SK-N-SH (cell line): ENCODE data around the gene SIPA1. TPM values are rescaled to one million over a fixed set of nuclear protein-coding genes. Genes with fewer than 3 reads are reported as not detected.

ENCODE experiments used
- CTCF ChIA-PET: fragments of 300-600, 350-600 bp; formaldehyde crosslinking; extraction: SDS; loops from one replicate; lab custom pipeline; 2021; lab: Yijun Ruan, JAX
- POLR2A ChIA-PET: fragments of 350-600 bp; sonication (Branson Sonifier 250); formaldehyde crosslinking; extraction: SDS; loops from one replicate; lab custom pipeline; 2020; ENCODE audit warnings: antibody characterized with exemption, inconsistent platforms; lab: Yijun Ruan, JAX
- DNase-seq: peaks from one replicate; pipeline ENCODE4 v3.0.0; 2012
- H2AFZ ChIP-seq: fragments of 200-600 bp; sonication (generic); 2 replicates; pipeline ENCODE4 v1.8.1; 2016; ENCODE audit warnings: antibody characterized with exemption, mild to moderate bottlenecking, low read depth
- H3F3A ChIP-seq: fragments of 200-600 bp; sonication (generic); replicated peaks from 2 replicates; pipeline ENCODE3; 2016; ENCODE audit warnings: antibody characterized with exemption, mild to moderate bottlenecking; ENCODE audit not compliant: insufficient read depth
- H3K27ac ChIP-seq, 2 experiments: fragments of 200-500 bp in 1 of 2; fragments of 200-600 bp in 1 of 2; sonication (Bioruptor generic) in 1 of 2; sonication (generic), shearing (Covaris generic) in 1 of 2; 2 replicates each; pipeline versions ENCODE4 v1.5.1 to v1.6.1; 2014 to 2016; ENCODE audit warnings: low read depth in 2 of 2, inconsistent platforms in 1 of 2, low read length in 1 of 2, mild to moderate bottlenecking in 1 of 2, mixed read lengths in 1 of 2
- H3K27me3 ChIP-seq: fragments of 200-600 bp; sonication (generic), shearing (Covaris generic); 2 replicates; pipeline ENCODE4 v1.6.1; 2016; ENCODE audit warnings: mixed run types; ENCODE audit not compliant: insufficient read depth
- H3K36me3 ChIP-seq, 2 experiments: fragments of 200-500 bp in 1 of 2; fragments of 200-600 bp in 1 of 2; sonication (Bioruptor generic) in 1 of 2; sonication (generic) in 1 of 2; replicated peaks in 1 of 2; 2 replicates each; pipeline versions ENCODE3 to v1.5.1; 2014 to 2016; ENCODE audit warnings: low read length in 1 of 2, mild to moderate bottlenecking in 1 of 2; ENCODE audit not compliant: insufficient read depth in 2 of 2, control insufficient read depth in 1 of 2
- H3K4me1 ChIP-seq, 2 experiments: fragments of 200-500 bp in 1 of 2; fragments of 200-600 bp in 1 of 2; sonication (Bioruptor generic) in 1 of 2; sonication (generic), shearing (Covaris generic) in 1 of 2; 2 replicates each; pipeline versions ENCODE4 v1.5.1 to v1.6.1; 2014 to 2016; ENCODE audit warnings: low read depth in 1 of 2, low read length in 1 of 2, mixed run types in 1 of 2; ENCODE audit not compliant: insufficient read depth in 2 of 2, control insufficient read depth in 1 of 2
- H3K4me2 ChIP-seq: fragments of 200-600 bp; sonication (generic), shearing (Covaris generic); 2 replicates; pipeline ENCODE4 v1.6.1; 2017; ENCODE audit warnings: mixed run types
- H3K4me3 ChIP-seq, 2 experiments: fragments of 200-500 bp in 1 of 2; fragments of 200-600 bp in 1 of 2; sonication (Bioruptor generic) in 1 of 2; sonication (generic), shearing (Covaris generic) in 1 of 2; 2 replicates each; pipeline versions ENCODE4 v1.5.1 to v1.8.1; 2014 to 2016; ENCODE audit warnings: low read depth in 2 of 2, inconsistent platforms in 1 of 2, low read length in 1 of 2, mild to moderate bottlenecking in 1 of 2, mixed read lengths in 1 of 2, moderate library complexity in 1 of 2
- H3K79me2 ChIP-seq: fragments of 200-600 bp; sonication (generic); 2 replicates; pipeline ENCODE4 v1.8.1; 2017; ENCODE audit warnings: mild to moderate bottlenecking; ENCODE audit not compliant: insufficient read depth
- H3K9ac ChIP-seq: fragments of 200-600 bp; sonication (generic); 2 replicates; pipeline ENCODE4 v1.6.1; 2017; ENCODE audit warnings: mixed run types
- H3K9me2 ChIP-seq: fragments of 200-600 bp; sonication (generic); 2 replicates; pipeline ENCODE4 v1.6.1; 2017; ENCODE audit warnings: mixed run types
- H3K9me3 ChIP-seq: fragments of 200-600 bp; sonication (generic); 2 replicates; pipeline ENCODE4 v1.6.1; 2017; ENCODE audit warnings: mixed run types, mild to moderate bottlenecking, moderate library complexity
- H4K20me1 ChIP-seq: fragments of 200-600 bp; sonication (generic); 2 replicates; pipeline ENCODE4 v1.6.1; 2017; ENCODE audit warnings: mild to moderate bottlenecking, mixed run types; ENCODE audit not compliant: insufficient read depth
- EZH2phosphoT487 ChIP-seq: fragments of 200-600 bp; sonication (generic); IDR thresholded peaks from 2 replicates; pipeline ENCODE4 v1.6.1; 2017; ENCODE audit warnings: low read depth, mixed run types, mild to moderate bottlenecking, antibody characterized with exemption, moderate library complexity, borderline replicate concordance
- FOXJ3 ChIP-seq: sonication (generic); formaldehyde crosslinking; IDR thresholded peaks from 2 replicates; pipeline ENCODE4 v1.5.1; 2020; ENCODE audit warnings: mild to moderate bottlenecking, missing genetic modification reagents
- GABPA ChIP-seq: IDR thresholded peaks from 2 replicates; pipeline ENCODE4 v1.4.0; 2012; ENCODE audit warnings: low read depth, mild to moderate bottlenecking
- GATA2 ChIP-seq: sonication (generic); formaldehyde crosslinking; IDR thresholded peaks from 2 replicates; pipeline ENCODE4 v1.5.0; 2020; ENCODE audit warnings: mild to moderate bottlenecking, missing genetic modification reagents
- JUND ChIP-seq: IDR thresholded peaks from 2 replicates; pipeline ENCODE4 v1.4.0; 2012
- MXI1 ChIP-seq: IDR thresholded peaks from 2 replicates; pipeline ENCODE4 v1.6.1; 2012; ENCODE audit warnings: mild to moderate bottlenecking, low read depth, low read length, improper control_type of control experiment
- RFX5 ChIP-seq: IDR thresholded peaks from 2 replicates; pipeline ENCODE4 v1.6.1; 2012; ENCODE audit warnings: mild to moderate bottlenecking, improper control_type of control experiment, low read length
- RXRA ChIP-seq: IDR thresholded peaks from 2 replicates; pipeline ENCODE4 v1.4.0; 2012; ENCODE audit warnings: low read depth, mild to moderate bottlenecking, borderline replicate concordance
- SMC3 ChIP-seq: IDR thresholded peaks from 2 replicates; pipeline ENCODE4 v1.6.1; 2012; ENCODE audit warnings: low read depth, low read length, improper control_type of control experiment
- TAF1 ChIP-seq: IDR thresholded peaks from 2 replicates; pipeline ENCODE4 v1.6.1; 2012; ENCODE audit warnings: low read depth, mild to moderate bottlenecking, low read length, moderate library complexity, borderline replicate concordance
- WGBS: methylation state at CpG from one replicate; pipeline ENCODE4 v1.1.6; 2017; ENCODE audit warnings: low lambda C conversion rate; 5-methylcytosine and 5-hydroxymethylcytosine counted together
- polyA plus RNA-seq, 3 experiments: library from polyadenylated mRNA; depleted of rRNA; stranded (reverse); fragments of >200 nt; gene quantifications; 2 replicates each; pipeline ENCODE4 v1.2.3, GENCODE V29; 2012
- TF ChIP-seq, protein P1 (sequence below): IDR thresholded peaks from 2 replicates; pipeline ENCODE4 v1.4.0; 2012; ENCODE audit warnings: low read depth, borderline replicate concordance
- TF ChIP-seq, protein P2 (sequence below): fragments of 200-600 bp; sonication (generic); IDR thresholded peaks from 2 replicates; pipeline ENCODE4 v1.6.1; 2017; ENCODE audit warnings: antibody characterized with exemption, mild to moderate bottlenecking, moderate library complexity
- TF ChIP-seq, protein P3 (sequence below): IDR thresholded peaks from 2 replicates; pipeline ENCODE4 v1.4.0; 2012; ENCODE audit warnings: low read depth, borderline replicate concordance
- TF ChIP-seq, protein P4 (sequence below): IDR thresholded peaks from 2 replicates; pipeline ENCODE4 v1.6.1; 2012; ENCODE audit warnings: mild to moderate bottlenecking, low read depth, low read length, moderate library complexity

The SIPA1 gene
- polyA plus RNA-seq, 1 of the 3 experiments (the other 2 are of a cell fraction), result 18.7 TPM

DNA sequence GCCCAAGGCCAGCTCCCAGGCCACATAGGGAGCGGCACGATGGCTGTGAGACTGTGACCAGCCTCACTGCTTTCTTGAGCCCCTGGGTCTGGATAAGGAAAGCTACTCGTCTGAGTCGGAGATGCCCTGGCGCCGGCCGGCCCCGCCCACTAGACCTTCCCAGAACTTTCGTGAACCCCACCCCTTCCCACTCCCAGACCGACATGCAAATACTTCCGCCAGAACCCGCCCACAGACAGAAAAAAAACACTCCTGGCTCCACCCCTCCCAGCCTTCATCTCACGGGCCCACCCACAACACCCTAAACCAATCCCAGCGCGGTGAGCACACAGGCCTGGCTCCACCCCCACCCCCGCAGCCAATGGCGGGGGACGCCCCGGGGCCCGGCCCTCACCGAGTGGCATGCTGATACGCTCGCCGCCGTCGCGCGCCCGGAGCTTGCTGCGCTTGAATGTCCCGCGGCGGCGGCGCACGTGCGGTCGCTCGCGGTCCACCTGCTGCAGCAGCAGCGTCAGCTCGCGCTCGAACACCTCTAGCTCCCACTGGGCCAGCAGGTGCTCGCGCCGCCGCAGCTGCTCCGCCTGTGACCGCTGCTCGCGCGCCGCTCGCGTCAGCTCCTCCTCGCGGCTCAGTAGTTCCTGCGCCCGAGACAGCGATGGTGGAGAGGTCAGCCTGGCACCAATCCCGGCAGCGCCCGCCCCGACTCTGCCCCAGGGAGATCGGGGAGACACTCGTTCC lies 30.9 kb upstream of the SIPA1 start (continued):
- TF ChIP-seq, protein P1, sequence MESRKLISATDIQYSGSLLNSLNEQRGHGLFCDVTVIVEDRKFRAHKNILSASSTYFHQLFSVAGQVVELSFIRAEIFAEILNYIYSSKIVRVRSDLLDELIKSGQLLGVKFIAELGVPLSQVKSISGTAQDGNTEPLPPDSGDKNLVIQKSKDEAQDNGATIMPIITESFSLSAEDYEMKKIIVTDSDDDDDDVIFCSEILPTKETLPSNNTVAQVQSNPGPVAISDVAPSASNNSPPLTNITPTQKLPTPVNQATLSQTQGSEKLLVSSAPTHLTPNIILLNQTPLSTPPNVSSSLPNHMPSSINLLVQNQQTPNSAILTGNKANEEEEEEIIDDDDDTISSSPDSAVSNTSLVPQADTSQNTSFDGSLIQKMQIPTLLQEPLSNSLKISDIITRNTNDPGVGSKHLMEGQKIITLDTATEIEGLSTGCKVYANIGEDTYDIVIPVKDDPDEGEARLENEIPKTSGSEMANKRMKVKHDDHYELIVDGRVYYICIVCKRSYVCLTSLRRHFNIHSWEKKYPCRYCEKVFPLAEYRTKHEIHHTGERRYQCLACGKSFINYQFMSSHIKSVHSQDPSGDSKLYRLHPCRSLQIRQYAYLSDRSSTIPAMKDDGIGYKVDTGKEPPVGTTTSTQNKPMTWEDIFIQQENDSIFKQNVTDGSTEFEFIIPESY, result no peak
- TF ChIP-seq MXI1 (peak; percentile 100), EZH2phosphoT487 (no peak)

DNA sequence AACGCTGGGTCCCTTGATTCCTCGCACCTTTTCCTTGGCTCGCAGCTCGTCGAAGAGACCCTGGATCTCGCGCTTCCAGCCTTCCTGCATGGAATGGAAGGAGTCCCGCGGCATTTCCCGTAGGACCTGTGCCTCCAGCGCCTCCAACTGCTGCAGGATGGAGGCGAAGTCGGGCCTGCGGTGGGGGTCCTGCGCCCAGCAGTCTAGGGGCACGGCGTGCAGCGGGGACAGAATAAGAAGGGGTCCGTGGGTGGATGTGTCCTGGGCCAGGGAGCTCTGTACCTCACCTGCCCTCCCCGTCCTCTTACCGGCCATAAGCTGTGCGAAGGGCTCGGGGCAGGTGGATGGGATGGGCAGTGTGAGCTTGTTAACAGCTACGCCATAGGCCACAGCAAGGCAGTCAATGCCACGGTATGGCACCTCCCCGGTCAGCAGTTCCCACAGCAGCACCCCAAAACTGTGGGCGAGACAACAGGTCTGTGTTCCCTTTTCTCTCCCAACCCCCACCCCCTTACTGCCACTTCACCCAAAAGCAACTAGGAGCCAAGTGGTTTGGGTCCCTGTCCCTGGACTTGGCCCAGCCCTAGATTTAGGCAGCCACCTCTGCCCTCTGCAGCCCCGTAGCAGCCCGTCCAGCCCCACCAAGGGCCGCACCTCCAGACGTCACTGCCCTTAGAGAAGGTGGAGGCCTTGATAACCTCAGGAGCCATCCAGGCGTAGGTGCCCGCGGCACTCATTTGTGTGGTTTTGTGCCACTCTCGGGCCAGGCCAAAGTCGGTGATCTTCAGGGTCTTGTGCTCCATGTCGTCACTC lies 30.1 kb upstream of the SIPA1 start:
- no peak overlapping the region for H2AFZ ChIP-seq
- no peak overlapping the region for H3K9ac ChIP-seq
- peaks cover 22 to 28% of the 10 kb centered on the region in 2 experiments; a peak in 3 of 4 replicates for H3K4me1 ChIP-seq
- peaks cover 2% of the 10 kb centered on the region for H3F3A ChIP-seq
- WGBS, result 73% methylated on average over 25 of the region's 37 CpGs
- no peaks in the 10 kb centered on the region for H3K9me3 ChIP-seq
- no peak for DNase-seq
- H4K20me1 ChIP-seq, result peaks cover 30% of the 10 kb centered on the region
- H3K4me2 ChIP-seq, result peak overlapping the region; percentile 45
- H3K27me3 ChIP-seq, result no peaks in the 10 kb centered on the region
- ChIA-PET CTCF (interaction anchor here (0.9 to 5.5 kb wide), 7 partner anchors 14 to 67 kb away, joined by 3 to 48 read pairs (median 9); partner anchors contain the start of genes EHBP1L1 and ZNRD2), POLR2A (interaction anchor here (0.6 to 1.6 kb wide), 6 partner anchors 7 to 266 kb away, joined by 3 to 15 read pairs (median 4); partner anchors contain the start of genes KCNK7, NEAT1 and PCNX3)
- peaks cover 51% of the 10 kb centered on the region for H3K79me2 ChIP-seq
- no peak overlapping the region for H3K27ac ChIP-seq
- H3K9me2 ChIP-seq, result no peaks in the 10 kb centered on the region
- H3K4me3 ChIP-seq, result peak overlapping the region in 1 of 2 experiments; percentile 33; a peak in 1 of 4 replicates
- TF ChIP-seq RXRA (no peak), RFX5 (no peak), TAF1 (no peak), GABPA (no peak), JUND (no peak), SMC3 (no peak), GATA2 (no peak), FOXJ3 (no peak)
- TF ChIP-seq, protein P2, sequence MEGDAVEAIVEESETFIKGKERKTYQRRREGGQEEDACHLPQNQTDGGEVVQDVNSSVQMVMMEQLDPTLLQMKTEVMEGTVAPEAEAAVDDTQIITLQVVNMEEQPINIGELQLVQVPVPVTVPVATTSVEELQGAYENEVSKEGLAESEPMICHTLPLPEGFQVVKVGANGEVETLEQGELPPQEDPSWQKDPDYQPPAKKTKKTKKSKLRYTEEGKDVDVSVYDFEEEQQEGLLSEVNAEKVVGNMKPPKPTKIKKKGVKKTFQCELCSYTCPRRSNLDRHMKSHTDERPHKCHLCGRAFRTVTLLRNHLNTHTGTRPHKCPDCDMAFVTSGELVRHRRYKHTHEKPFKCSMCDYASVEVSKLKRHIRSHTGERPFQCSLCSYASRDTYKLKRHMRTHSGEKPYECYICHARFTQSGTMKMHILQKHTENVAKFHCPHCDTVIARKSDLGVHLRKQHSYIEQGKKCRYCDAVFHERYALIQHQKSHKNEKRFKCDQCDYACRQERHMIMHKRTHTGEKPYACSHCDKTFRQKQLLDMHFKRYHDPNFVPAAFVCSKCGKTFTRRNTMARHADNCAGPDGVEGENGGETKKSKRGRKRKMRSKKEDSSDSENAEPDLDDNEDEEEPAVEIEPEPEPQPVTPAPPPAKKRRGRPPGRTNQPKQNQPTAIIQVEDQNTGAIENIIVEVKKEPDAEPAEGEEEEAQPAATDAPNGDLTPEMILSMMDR, result no peak
- TF ChIP-seq, protein P3, sequence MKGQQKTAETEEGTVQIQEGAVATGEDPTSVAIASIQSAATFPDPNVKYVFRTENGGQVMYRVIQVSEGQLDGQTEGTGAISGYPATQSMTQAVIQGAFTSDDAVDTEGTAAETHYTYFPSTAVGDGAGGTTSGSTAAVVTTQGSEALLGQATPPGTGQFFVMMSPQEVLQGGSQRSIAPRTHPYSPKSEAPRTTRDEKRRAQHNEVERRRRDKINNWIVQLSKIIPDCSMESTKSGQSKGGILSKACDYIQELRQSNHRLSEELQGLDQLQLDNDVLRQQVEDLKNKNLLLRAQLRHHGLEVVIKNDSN, result no peak
- TF ChIP-seq, protein P4, sequence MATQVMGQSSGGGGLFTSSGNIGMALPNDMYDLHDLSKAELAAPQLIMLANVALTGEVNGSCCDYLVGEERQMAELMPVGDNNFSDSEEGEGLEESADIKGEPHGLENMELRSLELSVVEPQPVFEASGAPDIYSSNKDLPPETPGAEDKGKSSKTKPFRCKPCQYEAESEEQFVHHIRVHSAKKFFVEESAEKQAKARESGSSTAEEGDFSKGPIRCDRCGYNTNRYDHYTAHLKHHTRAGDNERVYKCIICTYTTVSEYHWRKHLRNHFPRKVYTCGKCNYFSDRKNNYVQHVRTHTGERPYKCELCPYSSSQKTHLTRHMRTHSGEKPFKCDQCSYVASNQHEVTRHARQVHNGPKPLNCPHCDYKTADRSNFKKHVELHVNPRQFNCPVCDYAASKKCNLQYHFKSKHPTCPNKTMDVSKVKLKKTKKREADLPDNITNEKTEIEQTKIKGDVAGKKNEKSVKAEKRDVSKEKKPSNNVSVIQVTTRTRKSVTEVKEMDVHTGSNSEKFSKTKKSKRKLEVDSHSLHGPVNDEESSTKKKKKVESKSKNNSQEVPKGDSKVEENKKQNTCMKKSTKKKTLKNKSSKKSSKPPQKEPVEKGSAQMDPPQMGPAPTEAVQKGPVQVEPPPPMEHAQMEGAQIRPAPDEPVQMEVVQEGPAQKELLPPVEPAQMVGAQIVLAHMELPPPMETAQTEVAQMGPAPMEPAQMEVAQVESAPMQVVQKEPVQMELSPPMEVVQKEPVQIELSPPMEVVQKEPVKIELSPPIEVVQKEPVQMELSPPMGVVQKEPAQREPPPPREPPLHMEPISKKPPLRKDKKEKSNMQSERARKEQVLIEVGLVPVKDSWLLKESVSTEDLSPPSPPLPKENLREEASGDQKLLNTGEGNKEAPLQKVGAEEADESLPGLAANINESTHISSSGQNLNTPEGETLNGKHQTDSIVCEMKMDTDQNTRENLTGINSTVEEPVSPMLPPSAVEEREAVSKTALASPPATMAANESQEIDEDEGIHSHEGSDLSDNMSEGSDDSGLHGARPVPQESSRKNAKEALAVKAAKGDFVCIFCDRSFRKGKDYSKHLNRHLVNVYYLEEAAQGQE, result no peak
- H3K36me3 ChIP-seq, result peaks cover 17 to 48% of the 10 kb centered on the region in 2 experiments
